ENCODE measurements around the gene SPRTN.

GRCh38 chr1:231404318-231404717, 66.2 kb downstream of the SPRTN start:
- TF ChIP-seq CTCF (IDR thresholded peaks at IDR 0.05; ENCODE audit: control extremely low read depth in 1 of 3, insufficient read depth in 1 of 3, low read depth in 1 of 3, low read length in 3 of 3) = no peak
- no peak for TF ChIP-seq HDAC2 (IDR thresholded peaks at IDR 0.05; ENCODE audit: borderline replicate concordance in 1 of 2, low read depth in 2 of 2, low read length in 2 of 2)
- no peak for TF ChIP-seq EZH2 (IDR thresholded peaks at IDR 0.05; ENCODE audit: low read depth, low read length, severe bottlenecking)
- no peak for TF ChIP-seq POLR2A (IDR thresholded peaks at IDR 0.05; ENCODE audit: control extremely low read depth in 1 of 2, low read depth in 2 of 2, low read length in 2 of 2)
- TF ChIP-seq JUND (IDR thresholded peaks at IDR 0.05; ENCODE audit: low read length) = no peak
- no peak for TF ChIP-seq SIN3A (conservative IDR thresholded peaks at IDR 0.05 in 1 of 2, IDR thresholded peaks at IDR 0.05 in 1 of 2; ENCODE audit: low read depth in 1 of 2, low read length in 2 of 2)
- no peak for TF ChIP-seq CREB1 (IDR thresholded peaks at IDR 0.05)
- TF ChIP-seq CBX8 (IDR thresholded peaks at IDR 0.05; ENCODE audit: borderline replicate concordance, low read depth, low read length) = no peak
- TF ChIP-seq SP2 (IDR thresholded peaks at IDR 0.05; ENCODE audit: low read length) = no peak
- no peak for TF ChIP-seq POLR2AphosphoS5 (IDR thresholded peaks at IDR 0.05; ENCODE audit: low read depth, low read length)
- TF ChIP-seq EGR1 (IDR thresholded peaks at IDR 0.05; ENCODE audit: borderline replicate concordance, low read depth, low read length) = no peak
- TF ChIP-seq RXRA (IDR thresholded peaks at IDR 0.05; ENCODE audit: insufficient read depth, low read depth, low read length) = no peak
